GM19238 (cell line): Measurements from ENCODE around the gene TXNDC2.

ENCODE experiments used
- DNase-seq: peaks from one replicate; pipeline ENCODE4 v3.0.0; 2011; ENCODE audit warnings: low spot score; ENCODE audit not compliant: insufficient read length

Gene TXNDC2

DNA sequence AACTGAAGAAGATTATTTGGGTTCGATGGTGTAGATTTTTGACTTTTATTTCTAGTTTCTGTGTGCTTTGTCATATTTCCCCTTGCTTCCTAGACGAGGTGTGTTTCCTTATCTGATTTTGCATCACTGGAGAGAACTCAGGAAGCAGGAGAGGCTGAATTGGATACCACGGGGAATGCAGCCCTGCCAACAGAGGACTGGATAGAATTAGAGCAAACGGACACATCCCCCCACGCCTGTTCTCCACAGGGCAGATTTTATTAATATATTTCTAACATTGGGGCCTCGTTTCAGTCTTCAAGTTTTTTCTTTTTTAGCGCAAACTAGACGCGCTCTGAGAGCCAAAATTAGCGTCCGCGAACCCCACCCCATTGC lies 27.4 kb downstream of the TXNDC2 start:
- no peak for DNase-seq

DNA sequence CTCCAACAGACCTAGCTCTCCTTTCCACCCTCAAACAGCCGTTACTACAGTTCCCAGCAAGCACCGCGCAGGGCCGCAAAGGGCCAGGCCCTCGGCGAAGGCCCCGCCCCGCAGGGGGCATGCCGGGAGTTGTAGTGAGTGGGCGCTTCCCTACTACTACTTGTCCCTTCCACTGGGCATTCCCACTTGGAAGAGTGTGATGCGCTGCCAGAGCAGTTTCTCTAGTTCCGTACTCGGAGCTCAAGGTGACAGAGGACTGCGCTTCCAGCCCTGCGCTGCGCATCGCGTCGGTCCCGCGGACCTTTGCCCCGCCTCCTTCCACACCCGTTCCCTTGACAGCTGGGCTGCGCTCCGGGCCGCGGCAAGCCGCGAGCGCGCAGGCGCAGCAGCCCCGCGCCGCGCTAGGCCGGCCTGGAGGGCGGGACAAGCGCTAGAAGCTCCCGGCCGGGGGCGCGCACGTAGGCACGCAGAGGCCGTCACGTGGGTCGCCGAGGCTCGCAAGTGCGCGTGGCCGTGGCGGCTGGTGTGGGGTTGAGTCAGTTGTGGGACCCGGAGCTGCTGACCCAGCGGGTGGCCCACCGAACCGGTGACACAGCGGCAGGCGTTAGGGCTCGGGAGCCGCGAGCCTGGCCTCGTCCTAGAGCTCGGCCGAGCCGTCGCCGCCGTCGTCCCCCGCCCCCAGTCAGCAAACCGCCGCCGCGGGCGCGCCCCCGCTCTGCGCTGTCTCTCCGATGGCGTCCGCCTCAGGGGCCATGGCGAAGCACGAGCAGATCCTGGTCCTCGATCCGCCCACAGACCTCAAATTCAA lies 28.0 kb downstream of the TXNDC2 start, which contains the start of gene VAPA:
TSS of gene VAPA (plus strand) at position 491 of the 808 bp plus-strand sequence. CDS start at position 732, 241 bp downstream.
- peak; percentile 94 for DNase-seq

DNA sequence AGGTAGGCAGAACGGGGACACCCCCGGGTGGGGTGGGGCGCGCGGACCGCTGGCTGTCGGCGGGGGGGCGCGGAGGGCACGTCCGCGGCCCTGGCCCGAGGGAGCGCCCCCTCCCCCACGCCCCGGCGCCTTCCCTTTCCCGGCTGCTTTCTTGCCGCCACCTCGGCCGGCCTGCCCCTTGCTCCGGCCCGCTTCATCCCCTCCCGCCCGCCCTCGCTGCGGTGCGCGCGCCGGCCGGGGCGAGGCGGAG lies 28.5 kb downstream of the TXNDC2 start:
- DNase-seq = no peak

DNA sequence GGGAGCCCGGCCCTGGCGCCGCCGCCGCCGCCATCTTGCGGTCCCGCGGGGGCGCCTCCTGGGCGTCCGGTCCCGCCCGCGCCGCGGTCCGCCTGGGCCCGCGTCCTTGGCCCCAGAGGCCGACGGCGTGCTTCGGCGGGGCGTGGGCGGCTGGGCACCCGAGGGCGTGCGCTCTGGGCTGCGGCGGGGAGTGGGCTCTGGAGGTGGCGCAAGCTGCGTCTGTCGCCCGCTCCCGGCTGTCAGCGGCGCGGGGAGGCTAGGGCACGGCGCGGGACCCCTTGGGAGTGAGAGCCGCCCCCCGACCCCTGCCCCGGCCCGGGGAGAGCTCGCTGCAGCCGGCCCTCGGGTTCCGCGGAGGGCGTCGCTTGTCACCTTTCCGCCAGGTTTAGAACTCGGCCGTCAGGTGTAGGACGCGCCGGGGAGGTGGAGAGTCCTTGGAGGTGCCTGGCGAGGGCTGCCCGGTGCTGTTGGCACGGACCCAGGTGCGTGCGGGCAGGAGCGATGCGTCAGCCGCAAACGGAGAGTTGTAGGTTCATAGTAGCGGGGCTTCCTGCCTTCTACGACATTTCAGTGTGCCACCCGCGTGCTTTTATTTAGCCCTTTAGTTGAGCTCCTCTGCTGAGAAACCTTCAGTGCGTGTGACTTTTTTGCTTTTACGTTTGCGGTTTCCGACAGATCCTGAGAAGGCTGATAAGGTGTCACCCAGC lies 29.0 kb downstream of the TXNDC2 start:
- DNase-seq = peak; percentile 52

DNA sequence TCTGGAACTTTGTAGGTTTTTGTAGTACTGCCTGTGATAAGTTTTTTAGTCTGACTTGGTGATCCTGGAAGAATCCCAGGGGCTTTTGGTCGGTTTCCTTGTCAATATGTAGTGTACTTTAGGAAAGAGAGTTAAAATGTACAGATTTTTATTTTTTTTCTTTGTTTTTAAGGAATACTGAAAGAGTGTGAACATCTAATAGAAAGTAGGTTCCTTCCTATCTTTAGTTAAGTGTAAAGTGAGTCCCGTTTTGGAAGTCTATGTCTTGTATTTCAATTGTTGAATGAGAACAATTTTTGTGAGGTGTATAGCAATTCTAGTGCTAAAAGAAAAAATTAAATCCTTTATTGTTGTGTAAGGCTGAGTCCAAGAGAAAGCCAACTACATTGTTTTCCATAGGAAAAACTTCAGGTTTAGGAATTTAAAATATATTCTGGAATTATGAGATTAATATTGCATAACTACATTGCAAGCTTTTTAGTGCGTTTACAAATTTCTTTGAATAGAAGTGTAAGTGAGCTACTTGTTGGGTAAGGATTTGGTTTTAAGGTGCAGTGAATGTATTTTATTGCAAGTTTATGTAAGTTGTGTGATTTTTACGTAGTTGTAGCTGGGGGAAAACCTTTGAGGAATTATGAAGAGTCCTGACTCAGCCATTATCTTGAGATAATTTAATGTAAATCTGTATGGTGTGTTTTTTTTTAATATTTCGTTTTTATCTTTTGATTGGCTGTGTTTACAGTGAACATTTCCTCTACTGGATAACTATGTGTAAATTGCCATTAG lies 29.7 kb downstream of the TXNDC2 start:
- DNase-seq = no peak

DNA sequence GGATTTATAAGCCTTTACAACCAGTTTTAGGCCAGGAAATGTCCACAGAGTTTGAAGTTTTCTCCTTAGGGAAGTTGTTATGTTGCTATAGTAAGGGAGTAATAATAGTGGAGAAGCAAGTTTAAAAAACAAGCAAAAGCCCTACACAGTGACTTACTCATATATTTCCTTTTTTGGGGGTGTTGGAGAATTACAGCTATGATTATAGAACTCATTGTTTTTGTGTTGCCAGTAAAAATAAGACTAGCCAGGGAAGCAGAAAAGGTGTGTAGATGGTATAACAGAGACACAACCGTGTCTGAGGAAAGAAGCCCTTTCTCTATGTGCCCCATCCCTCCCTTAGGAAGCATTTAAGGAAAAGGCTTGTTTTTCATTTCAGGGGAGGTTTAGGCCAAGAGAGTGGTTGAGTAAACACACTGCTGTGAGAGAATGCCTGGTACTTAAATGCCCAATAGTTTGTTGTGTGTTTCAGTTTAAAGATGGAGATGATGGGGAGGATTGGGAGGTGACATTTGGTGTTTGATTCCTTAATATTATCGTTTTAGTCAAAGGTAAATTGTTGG lies 30.4 kb downstream of the TXNDC2 start:
- no peak for DNase-seq

DNA sequence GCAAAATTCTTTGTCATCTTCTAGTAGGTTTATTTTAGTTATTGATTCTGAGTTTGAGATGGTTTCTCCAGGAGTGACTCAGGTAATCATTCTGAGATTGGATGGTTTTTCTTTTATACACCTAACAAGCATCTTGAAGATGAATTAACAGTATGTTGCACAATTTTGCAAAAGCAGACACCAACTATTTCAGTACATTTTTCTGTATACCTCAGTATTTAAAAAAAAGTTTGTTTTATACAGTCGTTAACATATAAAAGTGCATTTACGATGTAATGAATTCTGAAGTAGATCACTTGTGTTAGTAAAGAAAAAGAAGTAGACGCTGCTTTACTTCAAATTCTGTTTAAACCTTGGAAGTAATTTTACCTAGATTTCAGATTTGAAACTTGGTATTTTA lies 31.0 kb downstream of the TXNDC2 start:
- DNase-seq = no peak

DNA sequence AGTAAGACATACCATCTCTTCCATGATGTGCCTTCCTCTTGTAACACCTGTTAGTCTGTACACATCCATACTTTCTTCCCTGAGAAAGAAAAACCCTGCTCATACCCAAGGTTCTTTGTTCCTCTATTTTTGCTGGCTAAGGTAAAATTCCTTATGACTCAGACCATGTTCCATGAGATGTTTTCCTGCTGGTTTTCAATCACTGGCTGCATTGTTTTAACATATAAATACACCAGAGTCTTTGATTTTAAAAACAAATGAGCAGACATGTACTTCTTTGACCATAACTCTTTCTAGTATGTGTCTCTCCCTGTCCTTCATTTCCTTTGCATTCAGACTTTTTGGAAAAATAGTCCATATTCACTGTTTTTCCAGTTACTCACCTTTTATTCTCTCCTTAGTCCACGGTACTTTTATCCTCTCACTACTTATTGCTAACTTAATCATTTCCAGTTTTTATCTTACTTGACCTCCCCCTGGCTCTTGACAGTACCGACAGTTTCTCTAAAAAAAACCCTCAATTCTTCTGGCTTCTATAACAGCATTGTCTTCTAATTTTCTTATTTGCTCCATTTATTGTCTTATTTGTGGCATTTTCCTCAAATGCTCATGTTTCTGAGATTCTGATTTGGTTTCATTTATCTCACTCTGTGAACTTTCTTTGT lies 32.4 kb downstream of the TXNDC2 start:
- no peak for DNase-seq

DNA sequence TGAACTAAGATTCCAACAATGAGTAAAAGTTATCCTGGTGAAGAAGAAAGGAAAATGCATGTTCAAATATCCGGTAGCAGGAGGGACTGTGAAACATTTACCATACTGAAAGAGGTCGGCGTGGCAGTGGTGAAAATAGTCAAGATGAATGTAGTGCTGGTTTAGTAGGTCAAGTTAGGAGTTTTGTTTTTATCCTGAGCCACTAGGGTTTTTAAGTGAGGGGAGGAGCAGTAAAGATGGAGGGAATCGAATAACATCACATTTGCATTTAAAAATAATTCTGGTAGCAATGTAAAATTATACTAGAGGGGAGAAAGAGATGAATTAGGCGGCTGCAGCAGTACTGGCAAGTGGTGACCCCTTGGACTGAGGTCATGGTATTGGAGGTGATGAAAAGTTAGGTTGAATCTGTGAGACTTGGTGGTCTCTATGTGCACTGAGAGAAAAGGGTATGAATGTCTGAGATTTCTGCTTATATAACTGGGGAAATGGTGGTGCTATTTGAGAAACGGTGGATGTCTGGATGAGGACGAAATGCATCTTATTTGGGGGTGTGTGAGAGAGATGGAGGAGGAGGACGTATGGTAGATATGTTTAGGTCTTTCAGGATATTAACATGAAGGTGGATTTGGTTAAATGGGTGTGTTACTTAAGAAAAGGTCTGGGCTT lies 33.9 kb downstream of the TXNDC2 start:
- DNase-seq = no peak

DNA sequence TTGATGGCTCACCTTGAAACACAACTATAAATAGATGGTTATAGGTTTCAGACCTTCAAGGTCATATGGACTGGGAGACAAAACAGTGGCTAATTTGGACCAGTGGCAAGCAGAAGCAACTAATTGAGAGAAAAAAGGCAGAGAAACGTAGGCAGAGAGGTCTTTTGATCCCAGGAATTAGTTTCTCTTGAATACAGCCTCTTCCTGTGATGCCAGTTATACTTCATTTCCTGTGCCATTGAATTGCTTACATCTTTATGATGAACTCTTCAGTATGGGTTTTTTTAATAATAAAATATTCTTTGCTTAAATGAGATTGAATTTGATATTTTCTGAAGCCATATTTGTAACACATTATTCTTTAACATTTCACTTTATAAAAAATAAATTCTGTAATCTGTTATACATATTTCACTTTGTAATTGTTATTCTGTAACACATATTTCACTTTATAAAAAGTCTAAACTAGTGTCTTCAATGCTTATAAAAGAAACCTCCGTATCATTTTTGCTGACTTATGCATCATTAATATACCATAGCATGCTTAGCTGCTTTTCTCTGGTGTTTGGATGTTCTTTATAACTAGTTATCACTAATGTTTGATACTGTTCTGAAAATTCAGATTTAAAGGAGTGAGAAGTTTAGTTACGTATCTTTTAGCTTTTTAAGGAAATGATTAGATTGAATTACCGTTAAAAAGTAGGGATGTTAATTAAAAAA lies 37.0 kb downstream of the TXNDC2 start:
- no peak for DNase-seq

DNA sequence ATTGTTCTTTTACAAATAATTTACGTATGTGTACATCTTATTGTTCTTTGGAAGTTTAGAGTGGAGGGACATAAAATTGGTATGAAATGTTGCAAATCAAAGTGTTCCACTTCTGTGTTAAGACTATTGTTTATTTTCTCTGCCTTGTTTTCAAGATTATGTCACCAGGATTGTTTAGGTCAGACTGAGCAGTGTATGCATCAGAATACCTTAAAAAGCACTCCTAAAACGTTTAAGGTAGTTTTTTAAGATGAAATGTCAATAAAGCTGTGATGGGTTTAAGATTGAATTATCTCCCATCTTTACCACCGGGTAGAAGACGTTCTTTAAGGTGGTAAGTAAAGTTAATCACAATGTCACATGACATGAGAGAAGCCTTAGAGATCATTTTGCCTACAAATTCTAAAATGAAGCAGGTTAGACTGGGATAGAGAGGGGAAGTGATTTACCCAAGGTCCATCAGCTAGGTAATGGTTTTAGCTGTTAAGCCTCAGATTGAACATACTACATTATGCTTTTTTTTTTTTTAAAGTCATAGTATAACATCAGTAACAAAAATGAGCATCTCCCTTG lies 38.7 kb downstream of the TXNDC2 start:
- DNase-seq = no peak

DNA sequence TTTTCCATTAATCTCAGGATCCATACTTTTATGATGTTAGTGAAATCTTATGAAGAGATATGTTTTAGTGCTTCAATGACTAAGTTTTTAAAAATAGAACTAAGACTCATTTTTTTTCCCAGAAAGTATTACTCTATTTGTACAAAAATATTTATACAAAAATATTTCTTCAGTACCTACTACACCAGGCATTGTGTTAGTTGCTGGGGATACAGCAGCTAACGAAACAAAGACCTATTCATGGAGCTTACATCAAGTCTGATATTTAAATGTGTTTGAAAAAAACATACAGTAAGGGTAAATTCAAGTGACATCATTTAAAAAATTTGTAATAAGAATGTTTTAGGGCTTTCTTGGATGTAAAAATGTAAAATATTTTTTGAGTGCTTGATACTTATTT lies 39.6 kb downstream of the TXNDC2 start:
- DNase-seq = no peak

DNA sequence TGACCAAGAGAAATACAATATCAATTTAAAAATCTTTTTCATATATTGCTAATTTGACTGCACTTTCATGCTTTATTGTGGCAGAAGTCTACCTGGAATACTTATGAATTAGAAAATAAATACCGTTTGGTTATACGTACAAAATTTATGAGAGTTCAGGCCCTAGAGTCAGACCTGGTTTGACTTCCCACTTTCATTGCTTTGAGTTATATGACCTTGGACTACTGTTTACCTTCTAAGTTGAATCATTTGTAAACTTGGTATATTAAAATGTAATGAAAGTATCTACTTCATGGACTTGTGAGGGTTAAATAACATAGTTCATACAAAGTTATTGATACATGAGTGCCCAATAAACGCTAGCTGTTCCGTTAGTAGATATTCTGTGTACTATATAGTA lies 40.0 kb downstream of the TXNDC2 start:
- DNase-seq = no peak

DNA sequence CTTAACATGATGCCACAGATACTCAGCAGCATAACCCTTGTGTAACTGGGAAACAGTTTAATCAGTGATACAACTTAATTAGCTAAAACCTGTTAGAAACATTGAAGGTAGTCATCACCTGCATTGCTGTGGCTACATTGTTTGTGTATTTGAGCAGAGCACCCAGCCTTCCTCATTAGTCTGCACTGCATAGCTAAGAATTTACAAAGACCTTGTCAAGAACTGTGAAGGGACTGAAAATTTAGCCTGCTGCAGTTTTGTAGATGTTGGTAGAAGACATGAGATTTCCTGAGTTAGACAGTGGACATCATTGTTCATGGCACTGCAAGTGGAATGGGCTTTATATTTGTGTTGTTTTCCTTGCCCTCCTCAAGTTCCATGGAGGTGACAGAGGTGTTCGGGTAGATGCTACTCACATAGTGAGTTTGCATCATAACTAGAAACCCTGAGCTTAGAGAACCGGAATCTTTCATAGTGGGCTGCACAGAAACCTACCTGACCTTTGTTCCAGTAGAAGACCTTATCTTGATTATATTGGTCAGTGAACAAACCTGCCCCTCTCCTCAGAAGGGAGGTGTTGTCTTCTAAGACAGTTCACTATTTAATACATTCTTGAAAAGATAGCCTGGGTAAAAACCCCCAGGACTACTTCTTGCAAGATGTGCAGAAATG lies 40.6 kb downstream of the TXNDC2 start:
- no peak for DNase-seq

DNA sequence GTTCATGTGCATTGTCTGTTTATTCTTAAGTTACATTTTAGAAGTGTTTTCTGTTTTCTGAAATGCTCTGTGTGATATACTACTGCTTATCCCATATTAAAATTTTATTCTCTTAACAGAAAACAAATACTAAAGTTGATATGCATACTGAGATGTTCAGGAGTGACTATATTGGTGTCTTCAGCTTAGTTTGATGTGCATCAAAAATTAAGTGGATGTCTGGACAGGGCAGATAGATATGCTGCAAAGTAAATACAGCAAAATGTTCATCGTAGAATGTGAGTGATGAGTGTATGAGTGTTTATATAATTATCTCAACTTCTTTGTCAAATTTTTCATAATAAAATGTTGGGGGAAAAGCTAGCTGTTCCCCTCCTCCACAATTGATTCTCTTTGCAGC lies 41.2 kb downstream of the TXNDC2 start:
- DNase-seq = no peak

DNA sequence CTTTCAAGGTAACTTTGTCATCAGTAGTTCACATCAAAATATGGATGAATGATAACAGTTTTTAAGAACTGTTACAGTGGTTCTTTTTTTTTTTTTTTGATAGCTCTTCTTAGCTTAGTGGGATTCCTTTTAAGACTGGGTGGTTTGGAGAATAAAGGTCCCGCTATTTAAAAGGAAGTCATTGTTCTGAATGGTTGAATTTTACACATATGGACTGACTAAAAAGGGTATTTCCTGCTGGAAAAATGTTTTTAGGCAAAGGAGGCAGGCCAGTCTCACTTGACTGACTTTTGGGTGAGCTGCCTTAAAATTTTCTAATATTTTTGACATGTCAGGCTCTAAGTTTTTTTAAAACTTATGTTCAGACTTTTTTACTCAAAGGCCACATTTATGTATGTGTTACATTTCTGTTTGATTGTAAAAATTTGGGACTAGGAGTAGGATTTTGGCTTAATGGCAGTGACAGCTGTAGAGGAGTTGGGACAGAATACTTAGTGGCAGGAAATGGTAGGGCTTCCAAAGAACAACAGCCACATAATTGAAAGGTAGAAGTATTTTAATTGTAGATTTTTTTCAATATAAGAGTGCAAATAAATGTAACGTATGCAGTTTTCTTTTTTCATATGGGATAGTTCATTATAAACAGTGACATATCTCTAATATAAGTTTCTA lies 41.8 kb downstream of the TXNDC2 start:
- no peak for DNase-seq

DNA sequence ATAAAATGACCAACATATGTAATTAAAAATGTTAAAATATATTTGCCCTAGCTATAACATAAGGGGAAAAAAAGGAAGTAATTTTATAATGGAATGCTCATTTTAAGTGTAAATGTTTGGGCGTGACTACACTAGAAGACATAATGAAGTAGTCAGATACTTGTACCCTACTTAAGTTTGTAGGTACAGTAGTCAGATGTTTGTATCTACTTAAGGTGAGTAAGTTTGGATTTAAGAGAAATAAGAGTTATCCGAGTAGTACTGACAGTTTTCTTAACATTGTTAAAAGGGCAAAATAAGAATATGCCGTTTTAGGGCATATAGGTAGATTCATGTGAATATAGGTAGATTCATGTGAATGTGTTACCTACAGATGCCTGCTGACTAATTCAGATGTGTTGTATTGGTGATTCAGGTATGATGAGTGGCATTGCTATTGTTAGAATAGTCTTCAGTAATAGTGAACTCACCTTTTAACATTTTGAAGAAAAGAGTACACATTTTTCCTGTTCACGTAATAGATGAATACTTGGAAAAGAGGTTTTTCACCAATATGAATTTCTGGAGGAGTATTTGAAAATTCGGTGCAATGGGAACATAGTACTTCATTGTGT lies 43.0 kb downstream of the TXNDC2 start:
- no peak for DNase-seq

DNA sequence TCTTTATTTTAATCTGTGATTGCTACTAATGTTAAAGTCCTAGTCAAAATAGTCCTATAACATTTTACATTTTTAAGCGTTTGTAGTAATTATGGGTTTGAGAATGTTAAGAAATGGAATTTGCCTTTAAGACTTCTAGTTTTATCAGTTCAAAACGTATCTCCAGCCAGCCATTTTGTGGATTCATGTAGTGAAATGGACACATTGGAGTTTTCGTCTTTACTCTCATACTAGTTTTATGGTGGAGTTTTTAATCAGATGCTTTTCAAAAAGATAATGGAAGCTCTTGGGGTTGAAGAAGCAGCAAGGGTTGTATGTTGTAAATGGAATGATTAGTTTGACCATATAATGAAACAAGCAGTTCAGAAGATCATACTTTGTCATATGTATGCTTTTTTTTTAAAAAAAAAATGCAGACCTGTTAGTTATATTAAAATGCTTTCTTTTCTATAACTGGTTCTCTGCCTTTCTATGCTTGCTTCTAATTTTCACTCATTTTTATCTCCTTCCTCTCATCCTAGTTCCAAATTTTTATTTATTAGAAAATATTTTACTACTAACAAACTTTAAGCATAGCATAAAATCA lies 44.6 kb downstream of the TXNDC2 start:
- no peak for DNase-seq
